Mesendoderm (in vitro differentiated cells): ENCODE measurements around the gene PKD2.

Experiments
- DNase-seq: peaks from one replicate; pipeline ENCODE4 v3.0.0; 2013
- H2AK5ac ChIP-seq: 2 replicates; pipeline ENCODE4 v1.6.1; 2013; ENCODE audit warnings: low read length, inconsistent platforms
- H2BK120ac ChIP-seq: 2 replicates; pipeline ENCODE4 v1.6.1; 2013; ENCODE audit warnings: low read depth, mild to moderate bottlenecking, low read length, moderate library complexity, mixed read lengths
- H2BK15ac ChIP-seq: replicated peaks from 2 replicates; pipeline ENCODE4 v1.6.1; 2013; ENCODE audit warnings: low read depth, mild to moderate bottlenecking, moderate library complexity
- H2BK5ac ChIP-seq: 2 replicates; pipeline ENCODE4 v1.6.1; 2013; ENCODE audit warnings: low read length, inconsistent platforms
- H3K18ac ChIP-seq: 2 replicates; pipeline ENCODE4 v1.6.1; 2013; ENCODE audit warnings: mild to moderate bottlenecking, low read length, mixed read lengths
- H3K23ac ChIP-seq: one replicate; pipeline ENCODE4 v1.6.1; 2013; ENCODE audit warnings: low read length
- H3K27ac ChIP-seq: 2 replicates; pipeline ENCODE4 v1.5.1; 2013; ENCODE audit warnings: low read depth, mild to moderate bottlenecking, inconsistent platforms, low read length, moderate library complexity
- H3K27me3 ChIP-seq: 2 replicates; pipeline ENCODE4 v1.6.1; 2013; ENCODE audit warnings: low read length, control low read depth, mild to moderate bottlenecking, inconsistent platforms; ENCODE audit not compliant: insufficient read depth, poor library complexity
- H3K36me3 ChIP-seq: 2 replicates; pipeline ENCODE4 v1.6.1; 2013; ENCODE audit warnings: low read length, inconsistent platforms; ENCODE audit not compliant: control insufficient read depth, insufficient read depth
- H3K4ac ChIP-seq: one replicate; pipeline ENCODE4 v1.6.1; 2013; ENCODE audit warnings: low read depth, mild to moderate bottlenecking, low read length, moderate library complexity
- H3K4me1 ChIP-seq: 2 replicates; pipeline ENCODE4 v1.6.1; 2013; ENCODE audit warnings: low read depth, low read length, inconsistent platforms; ENCODE audit not compliant: control insufficient read depth
- H3K4me2 ChIP-seq: 2 replicates; pipeline ENCODE4 v1.6.1; 2013; ENCODE audit warnings: low read length
- H3K4me3 ChIP-seq: 2 replicates; pipeline ENCODE4 v1.5.1; 2013; ENCODE audit warnings: mild to moderate bottlenecking, low read length
- H3K56ac ChIP-seq: one replicate; pipeline ENCODE4 v1.6.1; 2013; ENCODE audit warnings: low read length
- H3K79me1 ChIP-seq: 2 replicates; pipeline ENCODE4 v1.6.1; 2013; ENCODE audit warnings: low read length, inconsistent platforms
- H3K79me2 ChIP-seq: 2 replicates; pipeline ENCODE4 v1.6.1; 2013; ENCODE audit warnings: mild to moderate bottlenecking, low read length; ENCODE audit not compliant: control insufficient read depth, insufficient read depth
- H3K9ac ChIP-seq: 2 replicates; pipeline ENCODE4 v1.6.1; 2013; ENCODE audit warnings: low read length, inconsistent platforms
- H4K5ac ChIP-seq: one replicate; pipeline ENCODE4 v1.6.1; 2013; ENCODE audit warnings: low read length
- H4K8ac ChIP-seq: one replicate; pipeline ENCODE4 v1.6.1; 2013; ENCODE audit warnings: low read depth, mild to moderate bottlenecking, control low read depth, low read length, moderate library complexity
- WGBS: extraction: QIAGEN DNeasy Blood & Tissue Kit; methylation state at CpG from one replicate; pipeline ENCODE4 v1.1.7; 2013; ENCODE audit warnings: low lambda C conversion rate, missing lambda C conversion rate; ENCODE audit not compliant: insufficient coverage; ENCODE audit errors: extremely low coverage; 5-methylcytosine and 5-hydroxymethylcytosine counted together

The PKD2 gene

GRCh38 chr4:88005946-88006345, 1.5 kb upstream of the PKD2 start:
- H2AK5ac ChIP-seq: no peak overlapping the region
- no peak overlapping the region for H4K5ac ChIP-seq
- peaks cover 2% of the 10 kb centered on the region for H3K79me1 ChIP-seq
- WGBS: no CpG with 5 or more reads among the region's 10 CpGs
- H3K4me1 ChIP-seq: peaks cover 8% of the 10 kb centered on the region
- no peak overlapping the region for H2BK15ac ChIP-seq
- peaks cover 19% of the 10 kb centered on the region for H3K79me2 ChIP-seq
- no peak for DNase-seq
- H3K56ac ChIP-seq: no peak overlapping the region
- H3K27me3 ChIP-seq: no peaks in the 10 kb centered on the region
- peak overlapping the region; percentile 30 for H3K18ac ChIP-seq
- no peaks in the 10 kb centered on the region for H3K36me3 ChIP-seq
- H2BK120ac ChIP-seq: no peak overlapping the region
- H3K9ac ChIP-seq: no peak overlapping the region
- no peak overlapping the region for H4K8ac ChIP-seq
- no peak overlapping the region for H3K4ac ChIP-seq
- H3K4me3 ChIP-seq: no peak overlapping the region
- H3K27ac ChIP-seq: no peak overlapping the region
- H2BK5ac ChIP-seq: no peak overlapping the region
- H3K4me2 ChIP-seq: no peak overlapping the region
- H3K23ac ChIP-seq: no peak overlapping the region

DNA sequence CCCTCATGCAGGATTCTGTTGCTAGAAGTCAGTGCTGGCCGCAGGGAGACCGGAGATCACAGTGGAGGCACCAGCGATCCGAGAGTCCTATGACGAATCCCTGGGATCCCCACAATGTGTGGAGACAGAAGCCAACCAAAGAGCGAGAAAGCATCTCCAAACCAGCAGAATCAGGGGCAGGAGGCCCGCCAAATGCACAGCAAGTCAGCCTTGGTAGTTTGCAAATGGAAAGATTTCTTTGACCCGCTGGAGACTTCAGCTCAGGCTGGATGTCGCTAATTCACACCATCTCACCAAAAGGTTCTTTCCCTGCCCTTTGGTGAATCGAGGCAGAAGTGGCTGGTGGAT, 505 bp upstream of the PKD2 start:
- Histone ChIP-seq H3K27me3 (no peaks in the 10 kb centered on the region), H3K23ac (no peak overlapping the region), H3K27ac (peak overlapping the region; percentile 48), H3K4me2 (peak overlapping the region; percentile 67), H3K56ac (peak overlapping the region; percentile 78), H3K9ac (peak overlapping the region; percentile 66), H3K4me1 (peaks cover 7% of the 10 kb centered on the region), H2BK120ac (no peak overlapping the region), H3K36me3 (no peaks in the 10 kb centered on the region), H2BK15ac (no peak overlapping the region), H4K8ac (no peak overlapping the region), H3K18ac (no peak overlapping the region), H2AK5ac (no peak overlapping the region), H4K5ac (no peak overlapping the region), H3K79me2 (peaks cover 24% of the 10 kb centered on the region), H3K4ac (peak overlapping the region; percentile 38), H3K79me1 (peaks cover 4% of the 10 kb centered on the region), H3K4me3 (peak overlapping the region; percentile 2), H2BK5ac (peak overlapping the region; percentile 13)
- WGBS: no CpG with 5 or more reads among the region's 10 CpGs
- DNase-seq: peak; percentile 72

- H3K9ac ChIP-seq: peak overlapping the region; percentile 91
- H3K27me3 ChIP-seq: no peaks in the 10 kb centered on the region
- H3K79me1 ChIP-seq: peaks cover 10% of the 10 kb centered on the region
- peak overlapping the region; percentile 97 for H3K4me2 ChIP-seq
- H3K56ac ChIP-seq: peak overlapping the region; percentile 97
- H2BK120ac ChIP-seq: no peak overlapping the region
- H2BK5ac ChIP-seq: peak overlapping the region; percentile 44
- H3K27ac ChIP-seq: peak overlapping the region; percentile 81
- peaks cover 32% of the 10 kb centered on the region for H3K79me2 ChIP-seq
- peak overlapping the region; percentile 78 for H3K4me3 ChIP-seq
- H4K5ac ChIP-seq: no peak overlapping the region
- peaks cover 4% of the 10 kb centered on the region for H3K4me1 ChIP-seq
- no peak overlapping the region for H2AK5ac ChIP-seq
- no peaks in the 10 kb centered on the region for H3K36me3 ChIP-seq
- H3K23ac ChIP-seq: peak overlapping the region; percentile 51
- DNase-seq: peak; percentile 75
- H3K18ac ChIP-seq: peak overlapping the region; percentile 62
- no peak overlapping the region for H2BK15ac ChIP-seq
- WGBS: no CpG with 5 or more reads among the region's 51 CpGs
- peak overlapping the region; percentile 62 for H3K4ac ChIP-seq
- H4K8ac ChIP-seq: no peak overlapping the region
Measured at GRCh38 chr4:88008122-88008742, 797 bp downstream of the PKD2 start.

DNA sequence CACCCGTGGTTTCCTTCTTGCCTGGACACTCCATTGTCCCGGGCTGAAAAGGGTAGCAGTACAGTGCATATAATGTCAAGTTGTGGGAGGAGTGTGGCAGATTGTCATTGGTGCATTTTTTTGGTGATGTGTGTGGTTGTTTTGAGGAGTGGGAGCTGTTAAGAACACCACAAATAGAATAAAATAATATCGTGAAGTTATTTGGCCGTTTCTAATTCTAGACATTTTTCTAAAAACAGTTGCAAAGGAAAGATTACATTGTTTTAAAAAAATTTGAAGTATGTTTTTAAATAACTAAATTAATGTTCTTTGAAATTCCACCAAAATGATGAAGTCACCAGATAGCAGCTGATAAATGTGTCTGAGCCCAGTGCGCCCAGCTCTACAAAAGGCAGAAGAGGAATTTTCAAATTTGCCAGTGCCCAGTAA, 1.3 kb downstream of the PKD2 start:
- Histone ChIP-seq H3K27me3 (no peaks in the 10 kb centered on the region), H3K27ac (no peak overlapping the region), H4K8ac (no peak overlapping the region), H4K5ac (no peak overlapping the region), H3K23ac (no peak overlapping the region), H2BK5ac (no peak overlapping the region), H2AK5ac (no peak overlapping the region), H3K4ac (no peak overlapping the region), H3K79me1 (peaks cover 12% of the 10 kb centered on the region), H3K36me3 (no peaks in the 10 kb centered on the region), H2BK15ac (no peak overlapping the region), H3K4me3 (peak overlapping the region; percentile 78), H3K79me2 (peaks cover 36% of the 10 kb centered on the region), H3K9ac (peak overlapping the region; percentile 91), H3K18ac (no peak overlapping the region), H3K56ac (peak overlapping the region; percentile 87), H3K4me2 (peak overlapping the region; percentile 97), H3K4me1 (peaks cover 5% of the 10 kb centered on the region), H2BK120ac (no peak overlapping the region)
- WGBS: no CpG with 5 or more reads among the region's 5 CpGs
- DNase-seq: no peak

DNA sequence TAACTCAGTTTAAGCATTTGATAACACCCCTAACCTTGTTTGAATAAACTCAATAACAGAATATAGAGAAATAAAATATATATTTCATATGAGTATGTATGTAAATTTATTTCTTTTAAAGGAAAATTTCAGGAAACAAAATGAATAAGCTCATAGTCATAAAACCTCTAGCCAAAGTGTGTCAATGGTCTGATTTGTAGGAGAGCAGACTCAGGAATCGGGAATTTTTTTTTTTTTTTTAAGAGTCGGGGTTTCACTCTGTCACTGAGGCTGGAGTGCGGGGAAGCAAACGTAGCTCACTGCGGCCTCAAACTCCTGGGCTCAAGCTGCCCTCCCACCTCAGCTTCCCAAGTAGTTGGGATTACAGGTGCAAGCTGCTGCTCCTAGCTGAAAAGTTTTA, 2.4 kb downstream of the PKD2 start:
- Histone ChIP-seq H2BK5ac (no peak overlapping the region), H3K4ac (no peak overlapping the region), H3K4me3 (no peak overlapping the region), H2BK120ac (no peak overlapping the region), H4K8ac (no peak overlapping the region), H3K4me1 (peaks cover 6% of the 10 kb centered on the region), H4K5ac (no peak overlapping the region), H3K79me2 (peaks cover 45% of the 10 kb centered on the region), H3K79me1 (peaks cover 20% of the 10 kb centered on the region), H3K56ac (no peak overlapping the region), H3K4me2 (no peak overlapping the region), H2AK5ac (no peak overlapping the region), H2BK15ac (no peak overlapping the region), H3K27me3 (no peaks in the 10 kb centered on the region), H3K23ac (no peak overlapping the region), H3K27ac (no peak overlapping the region), H3K9ac (no peak overlapping the region), H3K18ac (no peak overlapping the region), H3K36me3 (no peaks in the 10 kb centered on the region)
- no peak for DNase-seq
- no CpG with 5 or more reads among the region's 5 CpGs for whole genome bisulfite sequencing

DNA sequence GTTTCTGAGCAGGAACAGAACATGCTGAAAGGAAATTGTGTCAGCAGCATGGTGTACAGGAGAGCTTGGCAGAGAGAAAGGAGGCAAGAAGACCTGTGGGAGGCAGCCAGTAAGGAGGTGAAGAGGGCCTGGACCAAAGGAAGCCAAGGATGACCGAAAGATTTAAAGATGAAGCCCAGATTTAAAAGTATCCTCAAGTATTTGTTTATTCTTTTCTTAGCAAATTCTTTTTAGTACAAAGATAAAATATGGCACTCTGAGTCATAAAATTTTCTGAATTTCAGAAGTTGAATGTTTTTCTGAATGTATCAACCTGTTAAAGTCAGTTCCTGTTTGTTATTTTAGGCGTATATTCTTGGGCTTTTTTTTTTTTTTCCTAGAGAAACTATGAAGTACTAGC, 3.5 kb downstream of the PKD2 start:
- no peak overlapping the region for H3K4me2 ChIP-seq
- H3K18ac ChIP-seq: no peak overlapping the region
- H4K5ac ChIP-seq: no peak overlapping the region
- no peak for DNase-seq
- no peak overlapping the region for H2BK5ac ChIP-seq
- H2AK5ac ChIP-seq: no peak overlapping the region
- no peak overlapping the region for H3K4me3 ChIP-seq
- no peak overlapping the region for H3K9ac ChIP-seq
- peaks cover 52% of the 10 kb centered on the region for H3K79me2 ChIP-seq
- peaks cover 21% of the 10 kb centered on the region for H3K79me1 ChIP-seq
- no peak overlapping the region for H3K27ac ChIP-seq
- H3K23ac ChIP-seq: no peak overlapping the region
- H3K56ac ChIP-seq: no peak overlapping the region
- H3K4me1 ChIP-seq: peaks cover 8% of the 10 kb centered on the region
- H3K27me3 ChIP-seq: no peaks in the 10 kb centered on the region
- no peak overlapping the region for H2BK120ac ChIP-seq
- no CpG with 5 or more reads among the region's 2 CpGs for WGBS
- no peak overlapping the region for H4K8ac ChIP-seq
- no peaks in the 10 kb centered on the region for H3K36me3 ChIP-seq
- H2BK15ac ChIP-seq: no peak overlapping the region
- no peak overlapping the region for H3K4ac ChIP-seq
